SU-DHL-6 (cell line): ENCODE data around the gene TC2N.
"Not testable (repeated sequence)": the region's sequence is repeated elsewhere in the genome, so short reads cannot be mapped to it uniquely, and the experiment has no call there.

Experiments
- H2AFZ ChIP-seq: fragments of 200-600 bp; sonication (generic); 2 replicates; pipeline ENCODE4 v1.6.1; 2014; ENCODE audit warnings: low read depth, mild to moderate bottlenecking, moderate library complexity, mixed read lengths, antibody characterized with exemption, low read length; ENCODE audit not compliant: severe bottlenecking
- H3F3A ChIP-seq: fragments of 200-600 bp; shearing (Covaris generic); 2 replicates; pipeline ENCODE4 v1.6.0; 2016; ENCODE audit warnings: antibody characterized with exemption, mild to moderate bottlenecking; ENCODE audit not compliant: insufficient read depth
- H3K27ac ChIP-seq: fragments of 200-600 bp; sonication (generic); 2 replicates; pipeline ENCODE4 v1.5.1; 2016; ENCODE audit warnings: low read depth, mild to moderate bottlenecking, low read length, moderate library complexity, mixed read lengths
- H3K27me3 ChIP-seq: fragments of 200-600 bp; sonication (generic), shearing (Covaris generic); 2 replicates; pipeline ENCODE4 v1.6.0; 2014; ENCODE audit warnings: mild to moderate bottlenecking, low read length
- H3K36me3 ChIP-seq: fragments of 200-600 bp; sonication (generic); 2 replicates; pipeline ENCODE4 v1.6.1; 2014; ENCODE audit warnings: mild to moderate bottlenecking, low read length, mixed read lengths
- H3K4me2 ChIP-seq: fragments of 300-600, 200-600 bp; shearing (Covaris generic), sonication (generic); 2 replicates; pipeline ENCODE4 v1.6.0; 2014; ENCODE audit warnings: low read length, low read depth, mild to moderate bottlenecking; ENCODE audit not compliant: poor library complexity, severe bottlenecking
- H3K4me3 ChIP-seq: fragments of 200-600 bp; sonication (generic); 2 replicates; pipeline ENCODE4 v1.5.1; 2014; ENCODE audit warnings: antibody characterized with exemption, low read length, mild to moderate bottlenecking, mixed read lengths; ENCODE audit not compliant: insufficient read depth, poor library complexity, severe bottlenecking
- H3K79me2 ChIP-seq: fragments of 200-600 bp; sonication (generic); 2 replicates; pipeline ENCODE4 v1.6.1; 2014; ENCODE audit warnings: mild to moderate bottlenecking, low read length, moderate library complexity; ENCODE audit not compliant: insufficient read depth
- H3K9ac ChIP-seq: fragments of 200-600 bp; sonication (generic); 2 replicates; pipeline ENCODE4 v1.7.0; 2014; ENCODE audit warnings: mild to moderate bottlenecking, low read length
- H3K9me2 ChIP-seq: fragments of 200-600 bp; sonication (generic); replicated peaks from 2 replicates; pipeline ENCODE4 v1.6.1; 2014; ENCODE audit warnings: low read length; ENCODE audit not compliant: insufficient read depth
- H3K9me3 ChIP-seq: fragments of 200-600 bp; sonication (generic); 2 replicates; pipeline ENCODE4 v1.6.1; 2014; ENCODE audit warnings: low read length, mixed read lengths; ENCODE audit not compliant: insufficient read depth
- H4K20me1 ChIP-seq: fragments of 200-600 bp; sonication (generic); 2 replicates; pipeline ENCODE4 v1.6.1; 2014; ENCODE audit warnings: low read depth, mild to moderate bottlenecking, antibody characterized with exemption, low read length, moderate library complexity, mixed read lengths
- CTCF ChIP-seq: fragments of 200-600 bp; sonication (generic); IDR thresholded peaks from one replicate; pipeline ENCODE4 v1.5.1; 2017; ENCODE audit warnings: antibody characterized with exemption, mild to moderate bottlenecking, low read length, moderate library complexity; ENCODE audit not compliant: insufficient read depth, poor library complexity, severe bottlenecking
- EZH2phosphoT487 ChIP-seq: fragments of 200-600 bp; sonication (generic), shearing (Covaris generic); conservative IDR thresholded peaks from 2 replicates; pipeline ENCODE4 v1.6.1; 2018; ENCODE audit warnings: mild to moderate bottlenecking, antibody characterized with exemption, low read length, moderate library complexity, mixed read lengths

The TC2N gene

GRCh38 chr14:91806716-91807115 is 60.6 kb downstream of the TC2N start:
- Histone ChIP-seq H2AFZ (no peak overlapping the region), H3K27ac (no peak overlapping the region), H3K4me2 (no peak overlapping the region), H3K9ac (no peak overlapping the region), H3F3A (no peaks in the 10 kb centered on the region), H3K9me3 (peaks cover 11% of the 10 kb centered on the region), H3K79me2 (no peaks in the 10 kb centered on the region), H3K27me3 (no peaks in the 10 kb centered on the region), H3K9me2 (no peaks in the 10 kb centered on the region), H3K36me3 (0 out of 2 replicates have a peak, but pooled peaks cover 6% of the 10 kb centered on the region), H3K4me3 (no peak overlapping the region), H4K20me1 (no peaks in the 10 kb centered on the region)
- TF ChIP-seq CTCF (no peak), EZH2phosphoT487 (no peak)

- not testable (repeated sequence) for H2AFZ ChIP-seq, H3K27me3 ChIP-seq, H4K20me1 ChIP-seq, H3F3A ChIP-seq, H3K4me2 ChIP-seq, H3K36me3 ChIP-seq, H3K79me2 ChIP-seq, H3K9me2 ChIP-seq, H3K4me3 ChIP-seq, H3K9ac ChIP-seq, H3K27ac ChIP-seq
- H3K9me3 ChIP-seq = peaks cover 11% of the 10 kb centered on the region
Observed at GRCh38 chr14:91806094-91806493, 61.2 kb downstream of the TC2N start.

GRCh38 chr14:91805659-91806058 is 61.7 kb downstream of the TC2N start:
- Histone ChIP-seq H3K4me2 (no peak overlapping the region), H3K79me2 (no peaks in the 10 kb centered on the region), H3K4me3 (no peak overlapping the region), H3K27me3 (no peaks in the 10 kb centered on the region), H3K9ac (no peak overlapping the region), H3K27ac (no peak overlapping the region), H4K20me1 (no peaks in the 10 kb centered on the region), H3K9me3 (peaks cover 11% of the 10 kb centered on the region), H3K9me2 (no peaks in the 10 kb centered on the region), H2AFZ (no peak overlapping the region), H3K36me3 (0 out of 2 replicates have a peak, but pooled peaks cover under 1% of the 10 kb centered on the region), H3F3A (no peaks in the 10 kb centered on the region)
- no peak for TF ChIP-seq CTCF

GRCh38 chr14:91801358-91801757 is 66.0 kb downstream of the TC2N start:
- H3F3A ChIP-seq = no peaks in the 10 kb centered on the region
- no peaks in the 10 kb centered on the region for H4K20me1 ChIP-seq

More at GRCh38 chr14:91801358-91801757, 66.0 kb downstream of the TC2N start:
- Histone ChIP-seq H3K4me2 (no peak overlapping the region), H3K9me3 (no peaks in the 10 kb centered on the region; the same call in 1 of the 2 replicates), H3K79me2 (no peaks in the 10 kb centered on the region), H3K27me3 (no peaks in the 10 kb centered on the region), H3K36me3 (no peaks in the 10 kb centered on the region), H3K4me3 (no peak overlapping the region), H3K9ac (no peak overlapping the region), H3K9me2 (no peaks in the 10 kb centered on the region), H3K27ac (no peak overlapping the region), H2AFZ (no peak overlapping the region)
- TF ChIP-seq CTCF (no peak), EZH2phosphoT487 (no peak)
